GM10266 (cell line): ENCODE data around the gene SNRPB.

ENCODE experiments used
- DNase-seq: peaks from one replicate; pipeline ENCODE4 v3.0.0; 2012; ENCODE audit errors: extremely low spot score
- TF ChIP-seq, protein P1 (sequence below): IDR thresholded peaks from 2 replicates; pipeline ENCODE4 v1.5.1; 2012; ENCODE audit warnings: mild to moderate bottlenecking, low read depth; ENCODE audit not compliant: control insufficient read depth, insufficient read depth; ENCODE audit errors: missing control alignments

The SNRPB gene

DNA sequence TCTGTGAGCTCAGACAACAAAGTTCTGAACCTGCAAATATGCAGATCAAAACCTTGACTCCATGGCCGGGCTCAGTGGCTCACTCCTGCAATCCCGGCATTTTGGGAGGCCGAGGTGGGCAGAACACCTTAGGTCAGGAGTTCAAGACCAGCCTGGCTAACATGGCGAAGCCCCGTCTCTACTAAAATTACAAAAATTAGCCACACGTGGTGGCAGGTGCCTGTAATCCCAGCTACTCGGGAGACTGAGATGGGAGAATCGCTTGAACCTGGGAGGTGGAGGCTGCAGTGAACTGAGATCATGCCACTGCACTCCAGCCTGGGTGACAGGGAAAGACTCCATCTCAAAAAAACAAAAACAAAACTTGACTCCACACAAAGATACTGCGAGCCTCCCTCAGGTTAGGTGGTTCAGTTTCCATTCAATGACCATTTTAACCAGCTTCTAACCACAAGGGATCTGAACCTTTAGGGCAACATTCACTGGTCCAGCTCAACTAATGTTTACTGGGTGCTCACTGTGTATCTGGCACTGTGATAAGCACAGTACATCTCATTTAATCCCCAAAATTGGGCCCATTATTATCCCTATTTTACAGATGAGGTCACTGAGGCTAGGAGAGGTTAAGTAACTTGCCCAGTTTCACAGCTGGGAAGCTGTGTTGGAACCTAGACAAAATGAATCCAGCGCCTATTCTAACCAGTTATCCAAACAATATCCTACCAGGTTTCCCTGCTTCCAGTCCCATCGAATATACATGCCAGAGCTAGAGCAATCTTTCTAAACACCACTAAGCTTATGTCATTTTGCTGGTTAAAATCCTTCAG, 1.8 kb downstream of the SNRPB start:
- TF ChIP-seq, protein P1, sequence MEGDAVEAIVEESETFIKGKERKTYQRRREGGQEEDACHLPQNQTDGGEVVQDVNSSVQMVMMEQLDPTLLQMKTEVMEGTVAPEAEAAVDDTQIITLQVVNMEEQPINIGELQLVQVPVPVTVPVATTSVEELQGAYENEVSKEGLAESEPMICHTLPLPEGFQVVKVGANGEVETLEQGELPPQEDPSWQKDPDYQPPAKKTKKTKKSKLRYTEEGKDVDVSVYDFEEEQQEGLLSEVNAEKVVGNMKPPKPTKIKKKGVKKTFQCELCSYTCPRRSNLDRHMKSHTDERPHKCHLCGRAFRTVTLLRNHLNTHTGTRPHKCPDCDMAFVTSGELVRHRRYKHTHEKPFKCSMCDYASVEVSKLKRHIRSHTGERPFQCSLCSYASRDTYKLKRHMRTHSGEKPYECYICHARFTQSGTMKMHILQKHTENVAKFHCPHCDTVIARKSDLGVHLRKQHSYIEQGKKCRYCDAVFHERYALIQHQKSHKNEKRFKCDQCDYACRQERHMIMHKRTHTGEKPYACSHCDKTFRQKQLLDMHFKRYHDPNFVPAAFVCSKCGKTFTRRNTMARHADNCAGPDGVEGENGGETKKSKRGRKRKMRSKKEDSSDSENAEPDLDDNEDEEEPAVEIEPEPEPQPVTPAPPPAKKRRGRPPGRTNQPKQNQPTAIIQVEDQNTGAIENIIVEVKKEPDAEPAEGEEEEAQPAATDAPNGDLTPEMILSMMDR: no peak

DNA sequence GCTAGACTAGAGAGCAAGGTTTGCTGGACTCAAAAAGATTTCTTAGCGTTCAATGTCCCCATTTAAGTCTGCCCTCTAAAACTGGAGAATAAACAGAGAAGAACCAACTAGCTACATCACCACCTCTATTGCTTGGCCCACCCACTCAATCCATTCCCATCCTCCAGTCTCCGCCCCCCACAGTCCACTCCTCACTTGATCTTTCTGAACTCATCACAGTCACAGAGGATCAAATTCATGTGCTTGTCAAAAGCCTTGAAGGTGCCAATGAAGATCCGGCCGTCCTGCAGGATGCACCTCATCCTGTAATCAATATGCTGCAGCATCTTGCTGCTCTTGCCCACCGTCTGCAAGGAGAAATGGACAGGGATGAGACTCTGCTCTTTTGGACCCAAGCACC, 3.2 kb downstream of the SNRPB start:
- TF ChIP-seq, protein P1: no peak
- no peak for DNase-seq

More for the DNA sequence above, 1.8 kb downstream of the SNRPB start:
- DNase-seq: no peak

GRCh38 chr20:2465100-2465499, 5.5 kb downstream of the SNRPB start:
- TF ChIP-seq, protein P1: no peak
- DNase-seq: no peak

DNA sequence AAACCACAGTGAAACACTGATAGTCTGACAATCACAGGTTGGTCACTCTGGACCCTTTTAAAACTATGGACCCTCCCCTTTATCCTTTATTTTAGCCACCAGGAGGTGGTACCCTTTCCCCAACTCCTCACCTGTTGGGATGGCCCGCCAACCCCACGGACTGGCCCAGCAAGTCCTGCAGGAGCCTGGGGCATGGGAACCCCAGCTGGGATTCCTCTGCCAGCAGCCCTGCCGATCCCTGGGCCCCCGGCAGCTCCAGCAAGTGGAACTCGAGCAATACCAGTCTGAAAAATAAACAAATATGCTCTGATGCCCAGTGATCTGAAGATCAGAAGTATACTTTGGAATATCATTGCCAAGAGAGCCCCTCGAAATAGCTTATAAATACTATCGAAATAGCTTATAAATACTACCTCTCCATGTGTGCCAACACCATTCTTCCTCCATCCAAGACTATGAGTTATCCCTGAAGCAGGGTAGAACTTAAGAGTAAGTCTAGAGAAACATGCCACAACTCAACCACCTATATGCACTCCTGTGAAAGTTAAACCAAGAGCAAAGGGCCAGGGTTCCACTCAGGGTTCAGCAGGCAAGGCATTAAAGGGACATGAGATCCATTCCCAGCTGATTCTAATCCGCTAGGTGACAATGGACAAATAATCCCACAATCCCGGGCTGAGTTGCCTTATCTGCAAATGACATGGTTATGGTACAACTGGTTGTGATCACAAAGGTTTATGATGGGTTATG, 6.8 kb downstream of the SNRPB start:
- TF ChIP-seq, protein P1: no peak
- no peak for DNase-seq

DNA sequence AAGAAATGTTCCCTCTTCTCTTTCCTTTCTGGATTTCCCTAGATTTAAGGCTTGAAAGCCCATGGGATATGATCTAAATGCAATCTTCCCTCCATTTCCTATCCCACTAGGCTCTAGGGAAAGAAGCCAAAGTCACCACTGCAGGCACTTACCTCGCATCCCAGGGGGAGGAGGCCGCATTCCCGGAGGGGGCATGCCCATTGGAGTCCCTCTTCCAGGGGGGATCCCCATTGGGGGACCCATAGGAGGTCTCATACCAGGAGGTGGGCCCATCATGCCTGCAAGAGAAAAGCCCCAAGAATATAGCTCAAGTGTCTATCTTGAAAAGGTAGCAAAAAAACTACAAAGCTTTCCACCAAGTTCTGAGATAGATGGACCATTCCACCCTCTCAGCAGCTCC, 8.1 kb downstream of the SNRPB start:
- TF ChIP-seq, protein P1: no peak
- no peak for DNase-seq

- TF ChIP-seq, protein P1: no peak
- DNase-seq: no peak
Observed at GRCh38 chr20:2460752-2461424, 9.7 kb downstream of the SNRPB start.
